Activated CD8-positive, alpha-beta memory T cell treated with anti-CD3 and anti-CD28 coated beads, Interleukin-2, amount 10 ng/mL, durations not matched to agents 7 days and 5 days (primary cell): ENCODE data around the gene ICA1L. TPM values are rescaled to one million over a fixed set of nuclear protein-coding genes. Genes with fewer than 3 reads are reported as not detected.
"Not testable (repeated sequence)": the region's sequence is repeated elsewhere in the genome, so short reads cannot be mapped to it uniquely, and the experiment has no call there.

Experiments used
- ATAC-seq: fragments of 150-1000 bp; cut with Tn5 transposase; one replicate; pipeline ENCODE4 v1.10.0; 2021; ENCODE audit warnings: moderate library complexity
- CTCF ChIA-PET: fragments of 350-600 bp; sonication (Branson Sonifier 250); formaldehyde crosslinking; loops from one replicate; lab custom pipeline; 2021; ENCODE audit warnings: antibody characterized with exemption; lab: Charles Lee
- DNase-seq: peaks from one replicate; pipeline ENCODE4 v3.0.0-alpha.2; 2020
- H3K27ac Mint-ChIP-seq: one replicate; pipeline ENCODE4 v1.8.0; 2021; ENCODE audit warnings: mild to moderate bottlenecking, mixed read lengths
- H3K27me3 Mint-ChIP-seq: one replicate; pipeline ENCODE4 v1.8.0; 2021; ENCODE audit warnings: mixed read lengths
- H3K36me3 Mint-ChIP-seq: one replicate; pipeline ENCODE4 v1.8.0; 2021; ENCODE audit warnings: mild to moderate bottlenecking, mixed read lengths
- H3K4me1 Mint-ChIP-seq: one replicate; pipeline ENCODE4 v1.8.0; 2021; ENCODE audit warnings: mixed read lengths
- H3K4me3 Mint-ChIP-seq: one replicate; pipeline ENCODE4 v1.8.0; 2021; ENCODE audit warnings: mild to moderate bottlenecking, moderate library complexity, mixed read lengths
- H3K9me3 Mint-ChIP-seq: one replicate; pipeline ENCODE4 v1.8.0; 2022; ENCODE audit warnings: low read depth, mixed read lengths
- total RNA-seq, 2 experiments: library from RNA; stranded (reverse); gene quantifications; one replicate each; pipeline ENCODE4 v1.2.3, GENCODE V29; 2021

Gene ICA1L
- 1 to 10 TPM; 3.8 to 5.1 TPM for total RNA-seq

DNA sequence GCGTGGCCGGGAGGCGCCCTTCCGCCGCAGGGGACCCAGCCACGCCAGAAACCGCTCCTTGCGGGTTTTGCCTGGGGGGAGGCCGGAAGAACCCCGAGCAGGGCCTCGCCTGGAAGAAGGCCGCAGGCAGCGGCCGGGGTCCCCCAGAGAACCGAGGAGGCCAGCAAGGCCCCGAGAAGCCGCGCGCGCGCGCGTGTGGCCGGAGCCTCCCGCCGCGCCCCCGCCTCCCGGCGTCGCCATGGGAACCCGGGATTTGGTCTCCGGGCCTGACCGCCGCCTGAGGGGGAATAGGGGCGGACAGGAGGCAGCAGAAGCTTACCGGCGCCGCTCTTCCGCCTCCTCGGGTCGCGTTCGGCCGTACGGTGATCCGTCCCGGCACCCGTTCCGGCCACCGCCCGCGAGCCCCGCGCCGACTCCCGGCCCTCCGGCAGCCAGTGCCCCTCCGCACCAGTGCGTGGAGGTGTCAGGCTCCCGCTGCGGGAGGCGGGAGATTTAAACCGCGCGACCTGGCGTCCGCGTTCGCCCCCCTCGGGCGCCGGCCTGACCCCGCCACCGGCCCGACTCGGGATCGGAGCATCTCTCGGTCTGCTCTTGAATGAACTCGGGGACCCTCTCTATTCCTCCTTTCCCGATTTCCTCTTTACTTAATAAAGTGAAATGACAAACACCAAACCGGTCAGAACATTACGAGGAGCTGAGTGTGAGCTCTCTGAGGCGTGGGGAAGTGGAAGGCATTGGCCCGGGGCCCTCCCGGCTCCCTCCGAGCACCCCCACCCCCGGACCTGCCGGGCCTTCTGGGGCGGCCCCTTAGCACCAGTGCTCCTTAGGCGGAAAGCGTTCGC, at the start of gene ICA1L:
ICA1L (minus strand) TSS at position 467 of the 842 bp plus-strand sequence. CDS start 42,757 bp downstream, outside the sequence.
- Mint-ChIP-seq H3K9me3 (no peaks in the 10 kb centered on the region), H3K4me3 (peak within 1 kb of the TSS; percentile 91), H3K27me3 (no peaks in the 10 kb centered on the region), H3K4me1 (peaks cover 12% of the 10 kb centered on the region), H3K36me3 (no peaks in the 10 kb centered on the region), H3K27ac (peak within 1 kb of the TSS; percentile 82)
- ATAC-seq (peak; percentile 68), DNase-seq (peak; percentile 65)
- CTCF ChIA-PET = interaction anchor here (0.8 to 3.5 kb wide), 9 partner anchors 17 to 582 kb away, joined by 3 to 42 read pairs (median 3); partner anchors contain the start of gene CYP20A1

DNA sequence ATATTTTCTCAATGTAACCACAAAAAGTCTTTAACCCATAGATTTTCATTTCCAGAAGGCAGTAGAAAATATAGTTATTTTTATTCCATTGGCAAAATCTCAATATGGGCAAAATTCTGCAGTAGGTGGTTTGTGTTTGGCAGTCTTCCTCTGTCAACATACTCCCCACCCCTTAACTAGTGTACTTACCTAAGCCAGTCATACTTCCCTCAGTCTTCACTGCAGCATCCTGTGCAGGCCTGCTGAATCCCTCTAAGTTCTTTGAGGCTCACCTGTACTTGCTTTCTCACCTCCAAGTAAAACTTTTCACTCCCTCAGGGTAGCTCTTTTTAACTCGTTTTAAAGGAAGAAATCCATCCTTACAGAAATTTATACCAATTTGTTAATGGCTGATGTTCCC, 47.3 kb upstream of the ICA1L start:
- no peak overlapping the region for H3K4me3 Mint-ChIP-seq
- no peak for ATAC-seq
- H3K4me1 Mint-ChIP-seq = peaks cover 2% of the 10 kb centered on the region
- DNase-seq = no peak
- no peaks in the 10 kb centered on the region for H3K27me3 Mint-ChIP-seq
- CTCF ChIA-PET = no interaction called here
- peaks cover 2% of the 10 kb centered on the region for H3K36me3 Mint-ChIP-seq
- H3K27ac Mint-ChIP-seq = no peak overlapping the region
- H3K9me3 Mint-ChIP-seq = no peaks in the 10 kb centered on the region

DNA sequence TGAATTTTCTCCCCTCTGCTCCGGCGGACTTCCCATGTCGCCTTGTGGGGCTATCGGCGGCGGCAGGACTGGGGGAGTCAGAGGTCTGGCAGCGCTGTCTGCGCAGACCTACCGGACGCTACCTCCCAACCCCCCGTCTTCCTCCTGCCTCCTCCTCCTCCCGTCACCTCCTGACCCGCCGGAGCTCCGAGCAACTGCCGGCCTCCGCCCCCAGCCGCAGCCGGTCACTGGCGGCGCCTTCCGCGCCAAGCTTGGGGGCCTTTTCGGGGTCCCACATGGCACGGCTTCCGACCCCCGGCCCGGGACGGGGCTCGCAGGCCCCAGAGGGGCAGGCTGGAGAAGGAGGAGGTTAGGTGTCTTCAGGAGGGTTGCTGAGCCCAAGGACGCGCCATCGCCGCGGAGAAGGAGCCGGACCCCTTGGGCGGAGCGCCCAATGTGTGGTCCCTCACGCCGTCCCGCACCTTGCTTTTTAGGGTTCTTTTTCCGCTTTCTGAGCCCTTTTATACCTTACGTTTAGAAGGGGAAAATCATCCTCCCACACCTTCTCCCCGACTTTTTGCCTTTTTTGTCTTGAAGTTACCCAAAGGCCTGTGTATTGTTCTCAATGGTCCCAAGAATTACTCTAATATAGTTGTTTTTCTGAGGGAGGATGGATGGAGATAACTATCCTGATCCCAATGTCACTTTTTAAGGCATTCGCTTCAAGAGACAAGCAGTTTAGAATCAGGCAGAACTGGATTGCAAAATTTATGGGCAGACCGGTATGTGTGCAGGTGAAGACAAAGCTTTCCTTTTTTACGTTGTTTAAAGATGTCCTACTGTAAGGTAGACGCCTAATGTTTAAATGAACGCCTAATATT, 41.0 kb upstream of the ICA1L start:
- not testable (repeated sequence) for H3K36me3 Mint-ChIP-seq, DNase-seq

DNA sequence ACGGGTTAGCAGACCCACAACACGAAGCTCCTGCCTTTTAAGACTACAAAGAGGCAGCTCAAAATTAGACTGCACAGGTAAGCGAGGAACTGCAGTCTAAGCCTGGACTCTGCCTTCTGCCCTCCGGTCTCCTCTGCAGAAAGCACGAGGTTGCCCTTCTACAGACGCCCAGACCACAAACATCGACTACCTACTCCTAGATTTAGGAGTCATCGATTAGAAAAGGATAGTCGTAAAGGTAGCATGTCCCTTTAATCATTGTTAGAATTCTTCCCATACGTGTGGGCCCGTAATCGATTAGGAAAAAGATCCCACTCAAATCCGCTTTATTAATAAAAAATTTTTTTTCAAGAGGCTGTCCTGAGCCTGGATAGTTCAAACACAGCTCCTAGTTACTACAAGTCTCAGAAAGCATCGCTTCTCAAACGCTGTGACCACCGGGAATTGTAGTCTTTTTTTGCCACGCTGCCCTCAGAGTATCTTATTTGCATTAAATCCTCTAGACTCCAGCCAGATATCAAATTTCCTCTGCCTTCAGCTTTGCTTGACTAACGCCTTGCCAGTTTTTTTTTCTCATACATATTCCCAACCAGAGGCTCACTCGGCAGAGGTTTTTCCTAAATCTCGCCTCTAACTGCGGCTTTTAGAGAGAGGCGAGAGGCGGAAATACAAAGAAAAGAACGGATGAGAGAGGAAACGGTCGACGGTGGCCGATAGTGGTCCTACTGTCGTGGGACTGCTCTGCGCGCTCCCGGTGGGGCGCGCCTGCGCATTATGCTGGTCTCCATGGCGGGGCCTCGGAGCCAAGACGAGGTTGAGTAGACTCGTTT, 40.2 kb upstream of the ICA1L start, which contains the start of the genes CARF and WDR12:
CARF (plus strand) TSS at position 764 of the 830 bp plus-strand sequence. CDS start 29,628 bp downstream, outside the sequence.
WDR12 (minus strand) TSS at position 162 of the 830 bp plus-strand sequence. CDS start 197 bp downstream, outside the sequence.
- CTCF ChIA-PET = interaction anchor here (1.1 to 1.7 kb wide), 2 partner anchors 103 to 328 kb away, joined by 3 to 8 read pairs; partner anchors contain the start of gene NBEAL1
- H3K27ac Mint-ChIP-seq = peak within 1 kb of the TSS; percentile 97

More for the DNA sequence above, 41.0 kb upstream of the ICA1L start:
- not testable (repeated sequence) for H3K27me3 Mint-ChIP-seq, H3K9me3 Mint-ChIP-seq
- peak; percentile 71 for ATAC-seq
- peak overlapping the region; percentile 97 for H3K27ac Mint-ChIP-seq
- peak overlapping the region; percentile 90 for H3K4me3 Mint-ChIP-seq
- CTCF ChIA-PET = interaction anchor here (1.7 kb wide), 1 partner anchor 102 kb away, joined by 8 read pairs; the partner anchor contains the start of gene NBEAL1
- peaks cover 30% of the 10 kb centered on the region for H3K4me1 Mint-ChIP-seq

DNA sequence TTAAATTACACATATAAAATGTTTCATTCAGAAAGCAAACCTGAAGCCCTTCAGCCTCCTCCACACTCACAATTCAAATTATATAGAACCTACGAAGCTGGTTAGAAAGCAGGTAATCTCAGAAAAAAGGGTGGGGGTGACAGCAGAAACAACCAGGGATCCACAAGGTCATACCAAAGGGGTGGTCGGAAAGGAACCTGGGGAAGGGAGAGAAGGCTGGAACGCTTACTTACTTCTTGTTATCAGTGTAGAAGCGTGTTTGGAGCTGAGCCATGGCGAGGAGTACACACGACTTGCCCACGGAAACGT, 39.6 kb upstream of the ICA1L start:
- Mint-ChIP-seq H3K4me1 (peaks cover 30% of the 10 kb centered on the region), H3K9me3 (no peaks in the 10 kb centered on the region), H3K36me3 (peaks cover 16% of the 10 kb centered on the region), H3K27ac (peak overlapping the region; percentile 97), H3K4me3 (peak overlapping the region; percentile 89), H3K27me3 (no peaks in the 10 kb centered on the region)
- DNase-seq = no peak
- CTCF ChIA-PET = interaction anchor here (1.1 to 1.7 kb wide), 2 partner anchors 104 to 328 kb away, joined by 3 to 8 read pairs; partner anchors contain the start of gene NBEAL1
- peak; percentile 9 for ATAC-seq

More for the DNA sequence above, 40.2 kb upstream of the ICA1L start, which contains the start of the genes CARF and WDR12:
- DNase-seq = peak; percentile 95
- no peaks in the 10 kb centered on the region for H3K9me3 Mint-ChIP-seq
- H3K4me3 Mint-ChIP-seq = peak within 1 kb of the TSS; percentile 90
- peaks cover 30% of the 10 kb centered on the region for H3K4me1 Mint-ChIP-seq
- peaks cover 12% of the 10 kb centered on the region for H3K36me3 Mint-ChIP-seq
- ATAC-seq = peak; percentile 91
- no peaks in the 10 kb centered on the region for H3K27me3 Mint-ChIP-seq

DNA sequence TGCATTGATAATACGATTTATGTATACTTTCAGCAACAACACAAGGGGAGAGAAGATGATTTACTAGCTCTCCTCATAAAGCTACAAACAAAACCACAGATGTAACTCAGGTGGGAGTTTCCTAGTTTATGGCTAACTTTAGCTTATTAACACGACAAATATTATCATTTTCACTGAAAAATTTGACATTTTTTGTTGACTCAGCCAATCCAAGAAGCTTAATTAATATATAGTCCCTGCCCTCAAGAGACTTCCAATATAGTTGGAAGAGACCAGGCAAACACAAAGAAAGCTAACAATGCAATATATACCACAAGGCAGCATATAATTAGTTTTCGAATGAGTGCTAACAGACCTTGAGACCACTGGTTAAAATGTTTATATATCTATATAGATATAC, 39.1 kb upstream of the ICA1L start:
- DNase-seq (no peak), ATAC-seq (no peak)
- peak overlapping the region; percentile 97 for H3K27ac Mint-ChIP-seq
- no peaks in the 10 kb centered on the region for H3K27me3 Mint-ChIP-seq
- H3K36me3 Mint-ChIP-seq = peaks cover 18% of the 10 kb centered on the region
- H3K9me3 Mint-ChIP-seq = no peaks in the 10 kb centered on the region
- H3K4me1 Mint-ChIP-seq = peaks cover 30% of the 10 kb centered on the region
- CTCF ChIA-PET = interaction anchor here (1.1 to 1.7 kb wide), 2 partner anchors 104 to 329 kb away, joined by 3 to 8 read pairs; partner anchors contain the start of gene NBEAL1
- peak overlapping the region; percentile 89 for H3K4me3 Mint-ChIP-seq

DNA sequence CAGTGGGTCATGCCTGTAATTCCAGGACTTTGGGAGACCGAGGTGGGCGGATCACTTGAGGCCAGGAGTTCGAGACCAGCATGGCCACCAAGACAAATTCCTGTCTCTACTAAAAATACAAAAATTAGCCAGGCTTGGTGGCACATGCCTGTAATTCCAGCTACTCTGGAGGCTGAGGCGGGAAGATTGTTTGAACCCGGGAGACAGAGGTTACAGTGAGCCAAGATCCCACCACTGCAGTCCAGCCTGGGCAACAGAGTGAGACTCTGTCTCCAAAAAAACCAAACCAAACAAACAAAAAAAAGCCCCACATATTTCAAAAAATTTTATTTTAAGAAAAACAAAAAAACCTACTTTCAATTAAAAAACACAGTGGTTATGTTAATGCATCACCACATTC, 38.7 kb upstream of the ICA1L start:
- H3K36me3 Mint-ChIP-seq = peaks cover 23% of the 10 kb centered on the region
- ATAC-seq, H3K27me3 Mint-ChIP-seq, DNase-seq, H3K9me3 Mint-ChIP-seq: not testable (repeated sequence)
- H3K4me3 Mint-ChIP-seq = peak overlapping the region; percentile 89
- peaks cover 30% of the 10 kb centered on the region for H3K4me1 Mint-ChIP-seq
- peak overlapping the region; percentile 54 for H3K27ac Mint-ChIP-seq
- CTCF ChIA-PET = interaction anchor here (1.7 kb wide), 1 partner anchor 39 kb away, joined by 7 read pairs; the partner anchor contains the start of gene ICA1L

DNA sequence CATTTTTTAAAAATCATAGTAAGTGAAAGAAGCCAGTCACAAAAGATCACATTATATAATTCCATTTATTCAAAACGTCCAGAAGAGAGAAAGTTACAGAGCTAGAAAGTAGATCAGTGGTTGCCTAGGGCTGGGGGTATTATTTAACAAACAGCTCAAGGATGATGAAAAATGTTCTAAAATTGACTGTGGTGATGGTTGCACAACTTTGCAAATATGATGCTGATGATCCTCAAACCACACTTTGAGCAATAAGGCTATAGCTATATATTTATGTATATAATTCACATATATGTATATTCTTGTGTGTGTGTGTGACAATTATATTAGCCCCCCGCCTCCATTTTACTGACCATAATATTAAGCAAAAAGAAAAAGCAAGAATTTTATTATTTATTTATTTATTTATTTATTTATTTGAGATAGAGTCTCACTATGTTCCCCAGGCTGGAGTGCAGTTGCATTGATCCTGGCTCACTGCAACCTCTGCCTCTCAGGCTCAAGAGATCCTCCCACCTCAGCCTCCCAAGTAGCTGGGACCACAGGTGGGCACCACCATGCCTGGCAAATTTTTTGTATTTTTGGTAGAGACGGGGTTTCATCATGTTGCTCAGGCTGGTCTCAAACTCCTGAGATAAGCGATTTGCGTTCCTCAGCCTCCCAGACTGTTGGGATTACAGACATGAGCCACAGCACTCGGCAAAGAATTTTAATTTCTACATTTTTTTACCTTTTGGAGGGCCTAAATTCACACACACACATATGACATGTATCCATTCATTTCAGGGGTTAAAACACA, 38.0 kb upstream of the ICA1L start:
- H3K4me1 Mint-ChIP-seq = peaks cover 32% of the 10 kb centered on the region
- ATAC-seq (no peak), DNase-seq (no peak)
- H3K27me3 Mint-ChIP-seq = no peaks in the 10 kb centered on the region
- H3K36me3 Mint-ChIP-seq = peaks cover 27% of the 10 kb centered on the region
- H3K27ac Mint-ChIP-seq = no peak overlapping the region
- H3K9me3 Mint-ChIP-seq = peaks cover 1% of the 10 kb centered on the region
- CTCF ChIA-PET = interaction anchor here (0.8 to 1.7 kb wide), 3 partner anchors 25 to 329 kb away, joined by 3 to 7 read pairs (median 3); partner anchors contain the start of genes CYP20A1 and ICA1L
- H3K4me3 Mint-ChIP-seq = peak overlapping the region; percentile 89

DNA sequence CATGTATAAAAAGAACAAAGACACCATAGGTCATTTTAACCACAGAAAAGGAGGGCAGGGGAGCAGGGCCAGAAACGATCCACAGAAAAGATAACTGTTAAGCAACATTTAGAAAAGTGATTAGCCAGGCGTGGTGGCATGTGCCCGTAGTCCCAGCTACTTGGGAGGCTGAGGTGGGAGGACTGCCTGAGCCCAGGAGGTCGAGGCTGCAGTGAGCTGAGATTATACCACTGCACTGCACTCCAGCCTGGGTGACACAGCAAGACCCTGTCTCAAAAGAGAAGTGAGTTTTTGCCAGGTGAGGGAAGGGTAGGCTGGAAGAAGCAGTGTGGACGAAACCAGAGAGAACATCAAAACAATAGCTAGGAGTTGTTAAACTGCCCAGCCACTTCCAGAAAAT, 36.6 kb upstream of the ICA1L start:
- Mint-ChIP-seq H3K27ac (peak overlapping the region; percentile 31), H3K4me1 (peaks cover 31% of the 10 kb centered on the region), H3K27me3 (no peaks in the 10 kb centered on the region), H3K36me3 (peaks cover 37% of the 10 kb centered on the region), H3K9me3 (peaks cover 2% of the 10 kb centered on the region), H3K4me3 (no peak overlapping the region)
- no peak for DNase-seq
- CTCF ChIA-PET = interaction anchor here (1.2 kb wide), 1 partner anchor 331 kb away, joined by 3 read pairs; the partner anchor contains the start of gene CYP20A1
- ATAC-seq = no peak

DNA sequence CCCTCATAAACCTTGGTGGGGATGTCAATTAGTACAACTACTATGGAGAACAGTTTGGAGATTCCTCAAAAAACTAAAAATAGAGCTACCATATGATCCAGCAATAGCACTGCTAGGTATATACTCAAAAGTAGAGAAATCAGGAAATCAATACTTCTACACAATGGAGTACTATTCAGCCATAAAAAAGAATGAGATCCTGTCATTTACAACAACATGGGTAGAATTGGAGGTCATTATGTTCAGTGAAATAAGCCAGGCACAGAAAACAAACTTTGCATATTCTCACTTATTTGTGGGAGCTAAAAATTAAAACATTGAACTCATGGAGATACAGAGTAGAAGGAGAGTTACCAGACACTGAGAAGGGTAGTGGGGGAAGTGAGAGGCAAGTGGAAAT, 33.9 kb upstream of the ICA1L start:
- H3K27me3 Mint-ChIP-seq, DNase-seq, H3K27ac Mint-ChIP-seq, H3K4me3 Mint-ChIP-seq, ATAC-seq, H3K9me3 Mint-ChIP-seq, CTCF ChIA-PET: not testable (repeated sequence)
- peaks cover 43% of the 10 kb centered on the region for H3K36me3 Mint-ChIP-seq
- peaks cover 25% of the 10 kb centered on the region for H3K4me1 Mint-ChIP-seq

DNA sequence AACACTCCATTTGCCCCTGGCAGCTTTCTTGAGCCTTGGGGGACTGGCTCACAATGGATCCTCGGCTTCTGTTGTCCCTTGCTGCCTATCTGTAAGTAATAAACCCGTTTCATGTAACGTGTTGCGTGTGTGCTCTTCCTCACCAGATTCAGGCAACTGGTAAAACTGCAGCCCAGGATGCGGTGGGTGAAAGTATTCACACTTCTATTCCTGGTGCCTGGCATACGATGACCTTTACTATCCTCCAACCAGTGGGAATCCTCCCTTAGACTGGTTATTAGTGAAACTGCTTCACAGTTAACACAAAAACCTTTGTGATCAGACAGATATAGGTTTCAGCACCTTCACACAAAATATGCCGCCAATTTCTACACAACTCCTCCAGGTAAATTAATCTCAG, 13.6 kb upstream of the ICA1L start:
- Mint-ChIP-seq H3K27ac (no peak overlapping the region), H3K27me3 (no peaks in the 10 kb centered on the region), H3K9me3 (no peaks in the 10 kb centered on the region), H3K4me3 (no peak overlapping the region), H3K4me1 (no peaks in the 10 kb centered on the region), H3K36me3 (peaks cover 20% of the 10 kb centered on the region)
- ATAC-seq = no peak
- no peak for DNase-seq
- CTCF ChIA-PET = no interaction called here
